Mammary microvascular endothelial cell (primary cell): ENCODE measurements around the gene EIF4G1. TPM values are rescaled to one million over a fixed set of nuclear protein-coding genes. Genes with fewer than 3 reads are reported as not detected.

Experiments
- total RNA-seq: library from RNA; depleted of rRNA; stranded (reverse); fragments of >200 nt; gene quantifications from 2 replicates; pipeline ENCODE4 v1.2.3, GENCODE V29; 2015

EIF4G1 gene, protein sequence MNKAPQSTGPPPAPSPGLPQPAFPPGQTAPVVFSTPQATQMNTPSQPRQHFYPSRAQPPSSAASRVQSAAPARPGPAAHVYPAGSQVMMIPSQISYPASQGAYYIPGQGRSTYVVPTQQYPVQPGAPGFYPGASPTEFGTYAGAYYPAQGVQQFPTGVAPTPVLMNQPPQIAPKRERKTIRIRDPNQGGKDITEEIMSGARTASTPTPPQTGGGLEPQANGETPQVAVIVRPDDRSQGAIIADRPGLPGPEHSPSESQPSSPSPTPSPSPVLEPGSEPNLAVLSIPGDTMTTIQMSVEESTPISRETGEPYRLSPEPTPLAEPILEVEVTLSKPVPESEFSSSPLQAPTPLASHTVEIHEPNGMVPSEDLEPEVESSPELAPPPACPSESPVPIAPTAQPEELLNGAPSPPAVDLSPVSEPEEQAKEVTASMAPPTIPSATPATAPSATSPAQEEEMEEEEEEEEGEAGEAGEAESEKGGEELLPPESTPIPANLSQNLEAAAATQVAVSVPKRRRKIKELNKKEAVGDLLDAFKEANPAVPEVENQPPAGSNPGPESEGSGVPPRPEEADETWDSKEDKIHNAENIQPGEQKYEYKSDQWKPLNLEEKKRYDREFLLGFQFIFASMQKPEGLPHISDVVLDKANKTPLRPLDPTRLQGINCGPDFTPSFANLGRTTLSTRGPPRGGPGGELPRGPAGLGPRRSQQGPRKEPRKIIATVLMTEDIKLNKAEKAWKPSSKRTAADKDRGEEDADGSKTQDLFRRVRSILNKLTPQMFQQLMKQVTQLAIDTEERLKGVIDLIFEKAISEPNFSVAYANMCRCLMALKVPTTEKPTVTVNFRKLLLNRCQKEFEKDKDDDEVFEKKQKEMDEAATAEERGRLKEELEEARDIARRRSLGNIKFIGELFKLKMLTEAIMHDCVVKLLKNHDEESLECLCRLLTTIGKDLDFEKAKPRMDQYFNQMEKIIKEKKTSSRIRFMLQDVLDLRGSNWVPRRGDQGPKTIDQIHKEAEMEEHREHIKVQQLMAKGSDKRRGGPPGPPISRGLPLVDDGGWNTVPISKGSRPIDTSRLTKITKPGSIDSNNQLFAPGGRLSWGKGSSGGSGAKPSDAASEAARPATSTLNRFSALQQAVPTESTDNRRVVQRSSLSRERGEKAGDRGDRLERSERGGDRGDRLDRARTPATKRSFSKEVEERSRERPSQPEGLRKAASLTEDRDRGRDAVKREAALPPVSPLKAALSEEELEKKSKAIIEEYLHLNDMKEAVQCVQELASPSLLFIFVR (N-terminal part only)
- total RNA-seq: 517 and 527 TPM in 2 replicates

DNA sequence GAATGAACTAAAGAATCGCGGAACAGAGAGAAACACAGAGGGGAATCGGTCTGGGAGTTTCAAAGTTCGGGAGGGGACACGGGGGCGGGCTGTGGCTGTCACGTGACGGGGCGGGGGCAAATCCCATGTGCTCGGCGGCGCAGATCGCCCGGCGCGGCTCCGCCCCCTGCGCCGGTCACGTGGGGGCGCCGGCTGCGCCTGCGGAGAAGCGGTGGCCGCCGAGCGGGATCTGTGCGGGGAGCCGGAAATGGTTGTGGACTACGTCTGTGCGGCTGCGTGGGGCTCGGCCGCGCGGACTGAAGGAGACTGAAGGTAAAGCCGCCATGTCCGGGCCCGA is at the start of gene EIF4G1:
Gene EIF4G1, plus strand, starts transcription at position 244 of the 337 bp plus-strand sequence. CDS start 1,191 bp downstream, outside the sequence.

DNA sequence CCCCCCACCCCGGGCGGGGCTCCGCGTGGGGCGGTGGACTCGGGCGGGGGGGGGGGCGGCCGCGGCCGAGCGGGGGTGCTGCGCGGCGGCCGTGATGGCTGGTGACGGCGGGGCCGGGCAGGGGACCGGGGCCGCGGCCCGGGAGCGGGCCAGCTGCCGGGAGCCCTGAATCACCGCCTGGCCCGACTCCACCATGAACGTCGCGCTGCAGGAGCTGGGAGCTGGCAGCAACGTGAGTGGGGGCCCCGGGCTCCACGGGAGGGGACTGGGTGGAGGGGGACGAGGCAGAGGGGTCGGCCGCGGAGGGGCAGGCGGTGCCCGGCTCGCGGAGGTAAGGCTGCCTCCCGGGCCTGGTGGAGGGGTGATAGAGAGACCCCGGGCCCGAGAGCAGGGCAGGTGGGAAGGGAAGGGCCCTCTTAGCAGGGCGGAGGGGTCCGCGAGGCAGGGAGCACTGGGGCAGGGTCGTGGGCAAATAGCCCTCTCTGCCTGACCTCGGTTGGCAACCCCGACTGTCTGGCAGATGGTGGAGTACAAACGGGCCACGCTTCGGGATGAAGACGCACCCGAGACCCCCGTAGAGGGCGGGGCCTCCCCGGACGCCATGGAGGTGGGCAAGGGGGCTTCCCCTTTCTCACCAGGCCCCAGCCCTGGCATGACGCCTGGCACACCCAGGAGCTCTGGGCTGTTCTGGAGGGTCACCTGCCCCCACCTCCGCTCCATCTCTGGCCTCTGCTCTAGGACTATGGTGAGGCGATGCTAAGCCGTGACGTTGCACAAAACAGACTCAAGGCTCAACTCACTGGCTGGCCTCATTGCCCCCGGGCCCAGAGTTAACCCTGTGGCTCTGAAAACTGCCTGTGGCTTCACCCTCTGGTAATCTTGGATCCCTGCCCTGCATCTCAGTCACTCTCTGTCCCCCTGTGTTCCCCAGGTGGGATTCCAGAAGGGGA is 38.2 kb upstream of the EIF4G1 start, which contains the start of gene ECE2:
Gene ECE2, plus strand, starts transcription at position 62 of the 950 bp plus-strand sequence. Its CDS starts 132 bp downstream, at position 194.

DNA sequence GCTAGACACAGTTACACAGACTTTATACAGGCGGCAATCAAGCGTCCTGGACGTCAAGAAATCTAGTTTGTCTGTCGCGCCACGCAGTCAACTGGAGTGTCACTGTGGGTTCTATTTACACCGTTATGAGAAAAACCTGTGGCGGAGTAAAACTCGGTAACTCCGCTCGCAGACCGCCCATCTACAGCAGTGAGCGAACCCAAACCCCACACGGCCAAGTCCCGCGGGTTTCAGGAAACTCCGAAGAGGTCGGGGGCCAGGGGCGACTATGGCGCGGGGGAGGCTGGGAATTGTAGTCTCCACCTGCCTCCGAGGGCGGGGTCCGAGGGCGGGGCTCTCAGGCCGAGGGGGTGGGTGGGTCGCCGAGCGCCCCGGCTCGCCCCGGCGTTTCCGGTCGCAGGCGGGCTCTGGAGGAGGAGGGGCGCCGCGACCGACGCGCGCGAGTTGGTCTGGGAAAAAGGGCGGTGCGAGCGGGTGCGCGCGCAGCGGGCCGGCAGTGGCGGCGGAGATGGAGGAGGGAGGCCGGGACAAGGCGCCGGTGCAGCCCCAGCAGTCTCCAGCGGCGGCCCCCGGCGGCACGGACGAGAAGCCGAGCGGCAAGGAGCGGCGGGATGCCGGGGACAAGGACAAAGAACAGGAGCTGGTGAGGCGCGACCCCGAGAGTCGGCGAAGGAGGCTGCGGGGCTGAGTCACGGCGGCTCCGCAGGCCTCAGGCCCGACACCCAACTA is 15.5 kb upstream of the EIF4G1 start, which contains the start of gene PSMD2:
Gene PSMD2, plus strand, starts transcription at position 483 of the 729 bp plus-strand sequence. Its CDS starts 26 bp downstream, at position 509.

DNA sequence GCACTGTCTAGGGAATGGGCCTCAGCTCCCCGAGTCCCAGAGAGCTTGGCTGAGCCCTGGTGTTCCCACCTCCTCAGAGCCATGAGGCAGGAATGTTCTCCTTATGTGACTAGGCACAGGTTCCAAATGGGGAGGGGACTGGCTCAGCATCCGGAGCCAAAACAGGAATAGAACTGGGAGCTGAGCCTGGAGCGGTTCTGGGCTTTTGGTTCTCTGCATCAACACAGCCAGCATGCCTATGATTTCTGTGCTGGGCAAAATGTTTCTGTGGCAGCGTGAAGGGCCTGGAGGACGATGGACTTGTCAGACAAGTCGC is 23.0 kb downstream of the EIF4G1 start, which contains the start of gene FAM131A:
Gene FAM131A, plus strand, starts transcription at position 202 of the 316 bp plus-strand sequence. Its CDS starts 31 bp downstream, at position 233.

DNA sequence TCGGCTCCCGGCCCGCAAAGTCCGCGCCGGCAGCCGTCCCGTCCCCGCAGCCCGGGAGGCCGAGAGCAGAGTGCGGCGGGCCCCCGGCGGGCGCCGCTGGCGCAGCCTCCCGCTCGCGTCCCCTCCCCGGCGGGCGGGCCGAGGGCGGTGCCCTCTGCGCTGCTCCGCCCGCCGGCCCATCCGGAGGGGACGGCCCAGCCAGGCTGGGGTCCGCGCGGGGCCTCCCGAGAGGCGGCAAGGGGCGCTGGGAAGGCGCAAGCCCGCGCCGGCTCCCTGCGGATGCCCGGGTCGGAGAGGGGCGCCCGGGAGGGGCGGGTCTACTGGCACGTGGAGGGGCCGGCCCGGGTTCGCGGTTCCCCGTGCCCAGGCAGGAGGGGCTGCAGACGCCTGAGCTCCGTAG is 47.1 kb downstream of the EIF4G1 start, which contains the start of the genes CLCN2 and POLR2H:
Gene CLCN2, minus strand, starts transcription at position 74 of the 400 bp plus-strand sequence. CDS start 126 bp downstream, outside the sequence.
Gene POLR2H, plus strand, starts transcription at position 179 of the 400 bp plus-strand sequence. CDS start 1,783 bp downstream, outside the sequence.

DNA sequence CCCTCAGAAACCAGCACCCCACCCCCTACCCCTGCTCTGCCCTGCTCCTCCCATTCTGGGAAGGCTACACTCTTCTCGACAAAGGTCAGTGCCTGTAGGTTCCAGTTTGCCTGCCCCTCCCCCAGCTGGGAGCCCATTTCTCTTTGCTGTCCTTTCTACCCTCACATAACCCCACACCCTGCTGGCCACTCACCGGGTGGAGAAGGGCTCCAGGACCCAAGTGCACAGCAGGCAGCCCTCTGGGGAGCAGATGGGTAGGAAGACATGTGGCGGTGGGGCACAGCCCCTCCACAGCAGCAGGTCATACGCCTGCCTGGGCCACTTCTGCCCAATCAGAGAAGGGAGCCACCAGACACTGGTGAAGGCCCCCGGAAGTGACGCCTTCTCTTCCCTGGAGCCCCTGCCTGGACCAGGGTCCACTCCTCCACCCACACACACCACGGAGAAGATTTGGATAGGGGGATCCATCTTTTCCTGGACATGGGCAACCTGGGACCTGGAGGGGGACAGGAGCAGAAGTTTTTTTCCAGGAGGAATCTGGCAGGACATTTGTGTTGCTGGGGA is 63.6 kb downstream of the EIF4G1 start, which contains the start of gene THPO:
Gene THPO, minus strand, starts transcription at position 326 of the 564 bp plus-strand sequence. CDS start 1,948 bp downstream, outside the sequence.

DNA sequence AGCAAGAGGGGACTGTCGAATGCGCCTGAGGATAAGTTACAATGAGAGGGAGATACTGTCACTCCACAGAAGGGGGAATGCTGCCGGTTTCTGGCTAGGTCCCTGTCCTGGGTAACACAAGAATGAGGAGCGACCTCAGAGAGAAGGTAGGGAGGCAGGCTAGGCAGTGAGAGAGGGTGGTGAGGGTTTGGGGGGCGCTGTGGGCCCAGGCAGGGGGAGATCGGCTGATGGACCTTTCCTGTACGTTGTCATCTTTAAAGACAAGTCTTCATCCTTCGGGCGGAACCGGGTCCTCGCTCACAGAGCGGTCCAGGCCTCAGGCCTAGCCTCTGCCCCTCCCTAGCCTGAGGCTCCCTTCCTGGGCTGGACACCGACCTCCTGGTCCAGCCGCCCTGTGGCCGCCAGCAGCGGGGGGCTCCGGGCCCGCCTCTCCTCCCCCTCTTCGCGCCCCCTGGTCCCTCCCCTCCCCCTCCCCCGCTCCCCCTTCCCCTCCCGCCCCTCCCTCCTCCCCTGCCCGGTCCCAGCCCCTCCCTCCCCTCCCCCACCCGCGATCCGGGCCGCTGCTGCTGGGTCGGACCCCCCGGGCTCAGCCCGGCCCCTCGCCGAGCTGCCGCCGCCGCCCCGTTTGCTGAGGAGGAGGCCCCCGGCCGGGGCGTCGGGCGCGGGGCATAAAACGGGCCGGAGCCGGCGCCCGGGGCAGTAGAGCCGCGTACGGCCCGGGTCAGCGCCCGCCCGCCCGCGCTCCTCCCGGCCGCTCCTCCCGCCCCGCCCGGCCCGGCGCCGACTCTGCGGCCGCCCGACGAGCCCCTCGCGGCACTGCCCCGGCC is 65.2 kb downstream of the EIF4G1 start, which contains the start of gene CHRD:
Gene CHRD, plus strand, starts transcription at position 697 of the 827 bp plus-strand sequence. CDS start 265 bp downstream, outside the sequence.

Other genes with a start within 250 kb of the EIF4G1 start
- not detected in 2 replicates for gene HTR3E, start 217.5 kb upstream of the EIF4G1 start, total RNA-seq
- 35.0 and 38.8 TPM in 2 replicates for gene EIF2B5, start 179.2 kb upstream of the EIF4G1 start, total RNA-seq
- 17.8 and 24.8 TPM in 2 replicates for gene DVL3, start 159.2 kb upstream of the EIF4G1 start, total RNA-seq
- gene AP2M1, start 139.8 kb upstream of the EIF4G1 start, total RNA-seq: 414 and 432 TPM in 2 replicates
- 33.1 and 34.8 TPM in 2 replicates for gene ABCF3, start 128.4 kb upstream of the EIF4G1 start, total RNA-seq
- gene VWA5B2, start 85.0 kb upstream of the EIF4G1 start, total RNA-seq: not detected in 2 replicates
- gene ALG3, start 65.6 kb upstream of the EIF4G1 start, total RNA-seq: 64.2 and 67.1 TPM in 2 replicates
- 3.4 and 4.3 TPM in 2 replicates for gene EEF1AKMT4, start 64.9 kb upstream of the EIF4G1 start, total RNA-seq
- not detected in 2 replicates for gene CAMK2N2, start 53.1 kb upstream of the EIF4G1 start, total RNA-seq
- gene ECE2, start 38.6 kb upstream of the EIF4G1 start, total RNA-seq: not detected in 2 replicates
- gene PSMD2, start 15.4 kb upstream of the EIF4G1 start, total RNA-seq: 770 and 1,106 TPM in 2 replicates
- 34.4 and 48.5 TPM in 2 replicates for gene FAM131A, start 23.0 kb downstream of the EIF4G1 start, total RNA-seq
- gene CLCN2, start 47.0 kb downstream of the EIF4G1 start, total RNA-seq: 0.93 and 2.1 TPM in 2 replicates
- 86.7 and 105 TPM in 2 replicates for gene POLR2H, start 47.1 kb downstream of the EIF4G1 start, total RNA-seq
- not detected in 2 replicates for gene THPO, start 63.6 kb downstream of the EIF4G1 start, total RNA-seq
- 0.07 and 1.7 TPM in 2 replicates for gene CHRD, start 65.4 kb downstream of the EIF4G1 start, total RNA-seq
- not detected in 2 replicates for gene EPHB3, start 247.2 kb downstream of the EIF4G1 start, total RNA-seq